Uterine smooth muscle cell (primary cell): ENCODE data around the gene GYPC. TPM values are rescaled to one million over a fixed set of nuclear protein-coding genes. Genes with fewer than 3 reads are reported as not detected.

Source experiments
- total RNA-seq: library from RNA; depleted of rRNA; stranded (reverse); fragments of >200 nt; gene quantifications from 2 replicates; pipeline ENCODE4 v1.2.3, GENCODE V29; 2014

Gene GYPC, protein sequence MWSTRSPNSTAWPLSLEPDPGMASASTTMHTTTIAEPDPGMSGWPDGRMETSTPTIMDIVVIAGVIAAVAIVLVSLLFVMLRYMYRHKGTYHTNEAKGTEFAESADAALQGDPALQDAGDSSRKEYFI
- total RNA-seq, result 81.0 and 82.4 TPM in 2 replicates

DNA sequence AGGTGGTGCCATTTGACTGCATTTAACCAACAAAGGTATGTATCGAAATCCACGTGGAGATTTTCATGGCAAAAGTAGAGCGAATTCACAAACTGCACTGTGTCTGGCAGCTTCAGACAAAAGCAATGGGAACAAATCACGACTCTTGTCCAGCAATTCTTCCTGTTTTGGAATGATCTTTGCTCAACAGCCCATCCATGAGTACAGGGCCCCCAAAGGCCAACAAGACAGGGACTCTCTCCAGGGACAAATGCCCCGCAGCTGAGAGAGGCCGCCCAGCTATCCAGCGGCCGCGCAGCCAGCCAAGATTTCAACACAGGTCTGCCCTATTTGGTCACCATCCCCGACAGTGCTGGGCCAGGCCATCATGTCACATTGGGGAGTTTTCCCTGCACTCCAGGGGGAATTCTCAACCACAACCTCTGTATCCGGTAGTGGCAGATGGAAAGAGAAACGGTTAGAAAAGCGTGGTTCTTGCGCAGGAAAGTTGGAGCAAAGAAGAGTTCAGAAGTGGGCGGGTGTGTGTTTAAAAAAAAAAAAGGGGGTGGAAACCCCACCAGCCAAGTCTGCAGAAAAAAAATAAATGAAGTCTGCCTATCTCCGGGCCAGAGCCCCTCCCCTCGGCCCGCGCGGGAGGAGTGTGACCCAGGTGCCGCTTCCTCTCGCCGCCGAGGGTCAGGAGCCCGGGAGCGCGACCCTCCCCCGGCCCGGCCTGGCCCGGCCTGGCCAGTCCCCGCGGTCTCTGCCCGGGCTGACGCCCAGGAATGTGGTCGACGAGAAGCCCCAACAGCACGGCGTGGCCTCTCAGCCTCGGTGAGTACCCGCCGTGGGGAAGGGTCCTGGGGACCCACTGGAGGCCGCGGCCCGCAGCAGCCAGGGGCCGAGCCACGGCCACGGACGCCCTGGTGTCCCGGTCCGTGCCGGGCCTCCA lies at the start of gene GYPC:
Gene GYPC, plus strand, starts transcription at position 659 of the 931 bp plus-strand sequence. Its CDS starts 106 bp downstream, at position 765.

Other genes with a start within 250 kb of the GYPC start
- gene TEX51, start 242.7 kb downstream of the GYPC start, total RNA-seq, result not detected in 2 replicates